Thoracic aorta (tissue), 2 donors: ENCODE measurements around the gene GPR78. TPM values are rescaled to one million over a fixed set of nuclear protein-coding genes. Genes with fewer than 3 reads are reported as not detected.

ENCODE experiments used
- ATAC-seq: fragments of 150-250 bp; one replicate; pipeline ENCODE4 v1.8.0; 2017; ENCODE audit warnings: low read depth; ENCODE audit not compliant: insufficient number of reproducible peaks, low FRiP score
- DNase-seq: peaks from one replicate; pipeline ENCODE4 v3.0.0-alpha.2; 2020; ENCODE audit warnings: low spot score
- H3K27ac ChIP-seq, 2 donors: fragments of 200-600 bp; sonication (generic); 1 replicate in 1 of 2; 2 replicates in 1 of 2; pipeline ENCODE4 v1.5.1; 2016; ENCODE audit warnings: mild to moderate bottlenecking in 2 of 2, moderate library complexity in 2 of 2
- H3K27me3 ChIP-seq: fragments of 200-600 bp; sonication (generic); replicated peaks from 2 replicates; pipeline ENCODE4 v1.6.0; 2016; ENCODE audit warnings: mild to moderate bottlenecking; ENCODE audit not compliant: insufficient read depth
- H3K36me3 ChIP-seq: fragments of 200-600 bp; sonication (generic); one replicate; pipeline ENCODE4 v1.5.1; 2016
- H3K4me1 ChIP-seq, 2 donors: fragments of 200-600 bp; sonication (generic); 1 replicate in 1 of 2; 2 replicates in 1 of 2; pipeline versions ENCODE4 v1.5.1 to v1.6.0; 2016; ENCODE audit warnings: low read depth in 2 of 2, mild to moderate bottlenecking in 1 of 2; ENCODE audit not compliant: control insufficient read depth in 1 of 2
- H3K4me3 ChIP-seq: fragments of 200-600 bp; sonication (generic); 2 replicates; pipeline ENCODE4 v1.5.1; 2016; ENCODE audit warnings: mild to moderate bottlenecking
- H3K9me3 ChIP-seq: fragments of 200-600 bp; sonication (generic); 2 replicates; pipeline ENCODE4 v1.5.1; 2016
- total RNA-seq, 2 donors: library from RNA; depleted of rRNA; stranded (reverse); fragments of >200 nt; gene quantifications; one replicate each; pipeline versions ENCODE4 v1.1.0 to v1.2.3, GENCODE V29; 2016
- TF ChIP-seq, protein P1 (sequence below): fragments of 200-600 bp; sonication (generic); IDR thresholded peaks from one replicate; pipeline ENCODE4 v1.5.1; 2019; ENCODE audit warnings: antibody characterized with exemption

The GPR78 gene
- total RNA-seq, 2 donors from 2014 or later: not detected

DNA sequence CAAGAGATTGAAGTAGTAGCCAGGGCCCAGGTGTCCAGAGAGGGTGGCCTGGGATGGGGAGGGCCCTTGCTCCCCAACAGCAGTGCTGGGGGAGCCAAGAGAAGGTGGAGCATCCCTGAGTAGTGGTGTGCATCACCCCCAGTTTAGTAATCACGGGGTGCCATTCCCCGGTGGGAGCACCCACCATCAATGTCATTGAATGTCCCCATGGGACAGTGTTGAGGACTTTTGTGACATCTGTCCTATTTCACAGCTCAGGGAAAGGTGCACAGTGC, 7.9 kb downstream of the GPR78 start:
- Histone ChIP-seq H3K4me1 (peaks cover 0 to 7% of the 10 kb centered on the region in 2 donors), H3K27me3 (no peaks in the 10 kb centered on the region), H3K9me3 (no peaks in the 10 kb centered on the region), H3K27ac (no peak overlapping the region), H3K4me3 (no peak overlapping the region), H3K36me3 (no peaks in the 10 kb centered on the region)
- DNase-seq (no peak), ATAC-seq (no peak)
- TF ChIP-seq, protein P1, sequence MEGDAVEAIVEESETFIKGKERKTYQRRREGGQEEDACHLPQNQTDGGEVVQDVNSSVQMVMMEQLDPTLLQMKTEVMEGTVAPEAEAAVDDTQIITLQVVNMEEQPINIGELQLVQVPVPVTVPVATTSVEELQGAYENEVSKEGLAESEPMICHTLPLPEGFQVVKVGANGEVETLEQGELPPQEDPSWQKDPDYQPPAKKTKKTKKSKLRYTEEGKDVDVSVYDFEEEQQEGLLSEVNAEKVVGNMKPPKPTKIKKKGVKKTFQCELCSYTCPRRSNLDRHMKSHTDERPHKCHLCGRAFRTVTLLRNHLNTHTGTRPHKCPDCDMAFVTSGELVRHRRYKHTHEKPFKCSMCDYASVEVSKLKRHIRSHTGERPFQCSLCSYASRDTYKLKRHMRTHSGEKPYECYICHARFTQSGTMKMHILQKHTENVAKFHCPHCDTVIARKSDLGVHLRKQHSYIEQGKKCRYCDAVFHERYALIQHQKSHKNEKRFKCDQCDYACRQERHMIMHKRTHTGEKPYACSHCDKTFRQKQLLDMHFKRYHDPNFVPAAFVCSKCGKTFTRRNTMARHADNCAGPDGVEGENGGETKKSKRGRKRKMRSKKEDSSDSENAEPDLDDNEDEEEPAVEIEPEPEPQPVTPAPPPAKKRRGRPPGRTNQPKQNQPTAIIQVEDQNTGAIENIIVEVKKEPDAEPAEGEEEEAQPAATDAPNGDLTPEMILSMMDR: no peak

- ATAC-seq (no peak), DNase-seq (no peak)
- H3K4me1 ChIP-seq: peaks cover 0 to 7% of the 10 kb centered on the region in 2 donors
- TF ChIP-seq, protein P1: no peak
- H3K27ac ChIP-seq: no peak overlapping the region
- no peaks in the 10 kb centered on the region for H3K9me3 ChIP-seq
- H3K27me3 ChIP-seq: no peaks in the 10 kb centered on the region
- no peaks in the 10 kb centered on the region for H3K36me3 ChIP-seq
- H3K4me3 ChIP-seq: no peak overlapping the region
Measured at GRCh38 chr4:8589336-8589735, 9.1 kb downstream of the GPR78 start.

- Histone ChIP-seq H3K4me3 (no peak overlapping the region), H3K27ac (no peak overlapping the region), H3K36me3 (no peaks in the 10 kb centered on the region), H3K27me3 (no peaks in the 10 kb centered on the region), H3K4me1 (peaks cover 0 to 7% of the 10 kb centered on the region in 2 donors), H3K9me3 (no peaks in the 10 kb centered on the region)
- ATAC-seq: no peak
- TF ChIP-seq, protein P1: no peak
- DNase-seq: no peak
Measured at GRCh38 chr4:8589823-8590545, 9.8 kb downstream of the GPR78 start.

DNA sequence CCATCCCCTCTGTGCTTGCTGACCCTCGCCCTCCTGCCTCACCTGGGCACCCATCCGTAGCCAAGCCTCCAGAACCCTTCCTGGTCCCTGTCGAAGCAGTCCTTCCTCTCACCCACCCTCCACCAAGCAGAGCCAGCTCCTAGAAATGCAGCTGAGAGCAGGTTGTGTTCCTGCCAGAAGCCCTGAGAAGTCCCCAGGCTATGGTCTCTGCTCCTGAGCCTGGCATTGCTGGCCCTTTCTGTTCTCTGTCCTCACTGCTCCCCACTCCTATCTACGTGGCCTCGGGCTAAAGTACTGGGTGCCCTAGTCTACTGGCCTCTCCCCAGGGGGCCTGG, 10.3 kb downstream of the GPR78 start:
- Histone ChIP-seq H3K4me3 (no peak overlapping the region), H3K27me3 (no peaks in the 10 kb centered on the region), H3K9me3 (no peaks in the 10 kb centered on the region), H3K4me1 (peaks cover 0 to 7% of the 10 kb centered on the region in 2 donors), H3K27ac (no peak overlapping the region), H3K36me3 (no peaks in the 10 kb centered on the region)
- no peak for DNase-seq
- no peak for ATAC-seq
- TF ChIP-seq, protein P1: no peak

DNA sequence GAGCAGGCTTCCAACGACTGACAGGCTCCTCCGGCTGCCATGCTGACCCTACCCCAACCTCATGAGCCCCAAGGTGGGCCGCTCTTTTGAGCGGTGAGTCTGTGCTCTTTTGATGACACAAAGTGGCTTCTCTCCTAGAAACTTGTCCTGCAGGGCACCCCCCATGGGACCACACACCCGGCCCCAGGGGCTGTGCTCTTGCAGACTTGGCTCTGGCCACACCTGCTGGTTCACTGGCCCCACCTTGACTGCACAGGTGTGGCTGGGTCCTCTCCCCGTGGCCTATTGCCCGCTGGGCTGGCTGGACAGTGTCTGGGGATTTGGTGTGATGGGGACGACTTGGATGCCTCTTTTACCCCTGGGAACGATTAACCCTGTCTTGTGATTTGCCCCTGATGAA, 10.9 kb downstream of the GPR78 start:
- no peaks in the 10 kb centered on the region for H3K36me3 ChIP-seq
- H3K9me3 ChIP-seq: no peaks in the 10 kb centered on the region
- ATAC-seq (no peak), DNase-seq (no peak)
- TF ChIP-seq, protein P1: no peak
- H3K4me3 ChIP-seq: no peak overlapping the region
- peaks cover 0 to 7% of the 10 kb centered on the region in 2 donors for H3K4me1 ChIP-seq
- H3K27me3 ChIP-seq: no peaks in the 10 kb centered on the region
- no peak overlapping the region for H3K27ac ChIP-seq
